OCI-LY7 (cell line): ENCODE results near the gene SCO1. TPM values are rescaled to one million over a fixed set of nuclear protein-coding genes. Genes with fewer than 3 reads are reported as not detected.

Source experiments
- BruUV-seq: library from RNA; stranded (reverse); fragments of 400-500 nt; replicated peaks from 2 replicates; lab custom pipeline; 2021; lab: Mats Ljungman, UMichigan
- CTCF ChIA-PET: fragments of 300-600 bp; sonication (Branson Sonifier 250); formaldehyde crosslinking; loops from one replicate; lab custom pipeline; 2022; ENCODE audit warnings: antibody characterized with exemption; ENCODE audit not compliant: unreplicated experiment; lab: Charles Lee
- POLR2A ChIA-PET: fragments of 300-600 bp; sonication (Branson Sonifier 250); formaldehyde crosslinking; loops from one replicate; lab custom pipeline; 2022; ENCODE audit warnings: antibody characterized with exemption; lab: Charles Lee
- DNase-seq: peaks from one replicate; pipeline ENCODE4 v3.0.0-alpha.2; 2015; ENCODE audit warnings: low spot score
- H2AFZ ChIP-seq: fragments of 200-600 bp; sonication (generic), shearing (Covaris generic); 2 replicates; pipeline ENCODE4 v1.6.1; 2014; ENCODE audit warnings: mild to moderate bottlenecking, antibody characterized with exemption, low read length, moderate library complexity
- H3K27ac ChIP-seq: fragments of 200-600 bp; sonication (generic); 2 replicates; pipeline ENCODE4 v1.5.1; 2014; ENCODE audit warnings: mixed run types, low read depth, mild to moderate bottlenecking, moderate library complexity, low read length, inconsistent platforms; ENCODE audit not compliant: poor library complexity, severe bottlenecking
- H3K36me3 ChIP-seq: fragments of 200-600 bp; sonication (generic); 2 replicates; pipeline ENCODE4 v1.6.1; 2014; ENCODE audit warnings: mild to moderate bottlenecking, antibody characterized with exemption, low read length, moderate library complexity, mixed read lengths; ENCODE audit not compliant: insufficient read depth
- H3K4me1 ChIP-seq: fragments of 200-600 bp; sonication (generic); 2 replicates; pipeline ENCODE4 v1.5.1; 2014; ENCODE audit warnings: mild to moderate bottlenecking, low read length; ENCODE audit not compliant: insufficient read depth, poor library complexity, severe bottlenecking
- H3K4me2 ChIP-seq: fragments of 200-600 bp; sonication (generic); 2 replicates; pipeline ENCODE4 v1.6.1; 2014; ENCODE audit warnings: mild to moderate bottlenecking, low read length
- H3K4me3 ChIP-seq: fragments of 200-600 bp; sonication (generic); 2 replicates; pipeline ENCODE4 v1.5.1; 2014; ENCODE audit warnings: mild to moderate bottlenecking, low read depth, low read length; ENCODE audit not compliant: poor library complexity, severe bottlenecking
- H3K79me2 ChIP-seq: fragments of 200-600 bp; sonication (generic); 2 replicates; pipeline ENCODE4 v1.6.1; 2016; ENCODE audit warnings: low read depth, mild to moderate bottlenecking, low read length, moderate library complexity, mixed read lengths; ENCODE audit not compliant: insufficient read depth
- H3K9me2 ChIP-seq: fragments of 200-600 bp; sonication (generic); 2 replicates; pipeline ENCODE4 v1.6.1; 2016; ENCODE audit warnings: mild to moderate bottlenecking, low read length, mixed read lengths; ENCODE audit not compliant: insufficient read depth
- H3K9me3 ChIP-seq: fragments of 200-600 bp; sonication (generic); 2 replicates; pipeline ENCODE4 v1.6.1; 2014; ENCODE audit warnings: mild to moderate bottlenecking, mixed run types, low read length, mixed read lengths
- H4K20me1 ChIP-seq: fragments of 200-600 bp; sonication (generic); 2 replicates; pipeline ENCODE4 v1.6.1; 2014; ENCODE audit warnings: mild to moderate bottlenecking, antibody characterized with exemption, low read length, moderate library complexity, mixed read lengths; ENCODE audit not compliant: insufficient read depth
- EZH2phosphoT487 ChIP-seq: fragments of 200-600 bp; sonication (generic); IDR thresholded peaks from 2 replicates; pipeline ENCODE4 v1.6.1; 2018; ENCODE audit warnings: low read depth, borderline replicate concordance, mild to moderate bottlenecking, mixed run types, antibody characterized with exemption, low read length, moderate library complexity, mixed read lengths
- intact Hi-C: fragments of 100-400 bp; cut with micrococcal nuclease; formaldehyde crosslinking; loops from one replicate; pipeline ENCODE4 v1.10.0; 2022; ENCODE audit not compliant: unreplicated experiment
- total RNA-seq, 2 experiments: library from RNA; depleted of rRNA in 1 of 2; stranded (reverse); fragments of >200 nt in 1 of 2; shearing (Covaris generic) in 1 of 2; gene quantifications; 2 replicates each; pipeline ENCODE4 v1.2.3, GENCODE V29; 2014 to 2022
- TF ChIP-seq, protein P1 (sequence below): fragments of 200-600 bp; sonication (generic); conservative IDR thresholded peaks from 2 replicates; pipeline ENCODE4 v1.5.1; 2014; ENCODE audit warnings: mild to moderate bottlenecking, antibody characterized with exemption, low read length, moderate library complexity, mixed read lengths

SCO1 gene
- total RNA-seq, 2 experiments from 2014 or later, result 32.2 to 44.4 TPM

- no peak overlapping the region for H2AFZ ChIP-seq
- H3K4me3 ChIP-seq, result no peak overlapping the region
- no peak overlapping the region for H3K27ac ChIP-seq
- DNase-seq, result no peak
- POLR2A ChIA-PET, result no interaction called here
- TF ChIP-seq, protein P1, sequence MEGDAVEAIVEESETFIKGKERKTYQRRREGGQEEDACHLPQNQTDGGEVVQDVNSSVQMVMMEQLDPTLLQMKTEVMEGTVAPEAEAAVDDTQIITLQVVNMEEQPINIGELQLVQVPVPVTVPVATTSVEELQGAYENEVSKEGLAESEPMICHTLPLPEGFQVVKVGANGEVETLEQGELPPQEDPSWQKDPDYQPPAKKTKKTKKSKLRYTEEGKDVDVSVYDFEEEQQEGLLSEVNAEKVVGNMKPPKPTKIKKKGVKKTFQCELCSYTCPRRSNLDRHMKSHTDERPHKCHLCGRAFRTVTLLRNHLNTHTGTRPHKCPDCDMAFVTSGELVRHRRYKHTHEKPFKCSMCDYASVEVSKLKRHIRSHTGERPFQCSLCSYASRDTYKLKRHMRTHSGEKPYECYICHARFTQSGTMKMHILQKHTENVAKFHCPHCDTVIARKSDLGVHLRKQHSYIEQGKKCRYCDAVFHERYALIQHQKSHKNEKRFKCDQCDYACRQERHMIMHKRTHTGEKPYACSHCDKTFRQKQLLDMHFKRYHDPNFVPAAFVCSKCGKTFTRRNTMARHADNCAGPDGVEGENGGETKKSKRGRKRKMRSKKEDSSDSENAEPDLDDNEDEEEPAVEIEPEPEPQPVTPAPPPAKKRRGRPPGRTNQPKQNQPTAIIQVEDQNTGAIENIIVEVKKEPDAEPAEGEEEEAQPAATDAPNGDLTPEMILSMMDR, result no peak
- TF ChIP-seq EZH2phosphoT487, result no peak
- no peaks in the 10 kb centered on the region for H3K79me2 ChIP-seq
- no peaks in the 10 kb centered on the region for H3K9me2 ChIP-seq
- no peaks in the 10 kb centered on the region for H3K9me3 ChIP-seq
- no peak overlapping the region for H3K4me2 ChIP-seq
- intact Hi-C loops, result no loop called here
- no peaks in the 10 kb centered on the region for H4K20me1 ChIP-seq
- no TSS peak for BruUV-seq
- CTCF ChIA-PET, result no interaction called here
- H3K4me1 ChIP-seq, result no peaks in the 10 kb centered on the region
- H3K36me3 ChIP-seq, result no peaks in the 10 kb centered on the region
These were observed 48.4 kb downstream of the SCO1 start for GRCh38 chr17:10648956-10649355.

GRCh38 chr17:10648381-10648780, 49.0 kb downstream of the SCO1 start:
- ChIA-PET CTCF (no interaction called here), POLR2A (no interaction called here)
- no peak for TF ChIP-seq EZH2phosphoT487
- TF ChIP-seq, protein P1, result no peak
- no peak overlapping the region for H3K27ac ChIP-seq
- BruUV-seq, result no TSS peak
- intact Hi-C loops, result no loop called here
- H3K9me2 ChIP-seq, result no peaks in the 10 kb centered on the region
- DNase-seq, result no peak
- H2AFZ ChIP-seq, result no peak overlapping the region
- H3K4me2 ChIP-seq, result no peak overlapping the region
- H3K9me3 ChIP-seq, result no peaks in the 10 kb centered on the region
- H3K4me1 ChIP-seq, result no peaks in the 10 kb centered on the region
- H3K4me3 ChIP-seq, result no peak overlapping the region
- H3K79me2 ChIP-seq, result no peaks in the 10 kb centered on the region
- H4K20me1 ChIP-seq, result no peaks in the 10 kb centered on the region
- no peaks in the 10 kb centered on the region for H3K36me3 ChIP-seq

- no peaks in the 10 kb centered on the region for H3K9me3 ChIP-seq
- POLR2A ChIA-PET, result interaction anchor here (0.6 to 1.0 kb wide), 3 partner anchors 198 to 211 kb away, joined by 3 read pairs; no protein-coding TSS in a partner anchor
These were observed 50.8 kb downstream of the SCO1 start for GRCh38 chr17:10646392-10646990.

More at GRCh38 chr17:10646392-10646990, 50.8 kb downstream of the SCO1 start:
- TF ChIP-seq, protein P1, result peak; percentile 86
- TF ChIP-seq EZH2phosphoT487, result no peak
- no peaks in the 10 kb centered on the region for H4K20me1 ChIP-seq
- no peaks in the 10 kb centered on the region for H3K79me2 ChIP-seq
- no peak overlapping the region for H2AFZ ChIP-seq
- H3K36me3 ChIP-seq, result no peaks in the 10 kb centered on the region
- peak; percentile 71 for DNase-seq
- no peak overlapping the region for H3K27ac ChIP-seq
- H3K9me2 ChIP-seq, result no peaks in the 10 kb centered on the region
- H3K4me1 ChIP-seq, result no peaks in the 10 kb centered on the region
- intact Hi-C loops, result loop anchor here (1.0 kb wide), 1 partner anchor 199 kb away; no protein-coding TSS in a partner anchor
- no TSS peak for BruUV-seq
- CTCF ChIA-PET, result interaction anchor here (0.6 to 1.6 kb wide), 3 partner anchors 13 to 1055 kb away, joined by 3 to 4 read pairs (median 3); no protein-coding TSS in a partner anchor
- no peak overlapping the region for H3K4me3 ChIP-seq
- no peak overlapping the region for H3K4me2 ChIP-seq
